Caco-2 (cell line): ENCODE data around the gene PSMC3. TPM values are rescaled to one million over a fixed set of nuclear protein-coding genes. Genes with fewer than 3 reads are reported as not detected.

ENCODE experiments used
- BruUV-seq: library from RNA; stranded (reverse); fragments of 400-500 nt; replicated peaks from 2 replicates; lab custom pipeline; 2021; lab: Mats Ljungman, UMichigan
- CTCF ChIA-PET: fragments of 300-600 bp; sonication (Branson Sonifier 250); formaldehyde crosslinking; loops from one replicate; lab custom pipeline; 2022; ENCODE audit warnings: antibody characterized with exemption; lab: Charles Lee
- POLR2A ChIA-PET: fragments of 300-600 bp; sonication (Branson Sonifier 250); formaldehyde crosslinking; loops from one replicate; lab custom pipeline; 2022; ENCODE audit warnings: antibody characterized with exemption; lab: Charles Lee
- DNase-seq, 2 experiments: peaks; one replicate each; pipeline versions ENCODE4 v3.0.0 to v3.0.0-alpha.2; 2020 to 2022
- H3K27me3 ChIP-seq: replicated peaks from 2 replicates; pipeline ENCODE4 v1.6.0; 2011; ENCODE audit warnings: low read length; ENCODE audit not compliant: control insufficient read depth, insufficient read depth
- H3K36me3 ChIP-seq: 2 replicates; pipeline ENCODE4 v1.5.1; 2011; ENCODE audit warnings: low read length; ENCODE audit not compliant: control insufficient read depth, insufficient read depth
- H3K4me1 ChIP-seq: fragments of 250-450 bp; sonication (Bioruptor Pico); 2 replicates; pipeline ENCODE4 v1.5.1; 2020; ENCODE audit warnings: mild to moderate bottlenecking
- H3K4me3 ChIP-seq: 2 replicates; pipeline ENCODE4 v1.5.1; 2011; ENCODE audit warnings: low read depth, mild to moderate bottlenecking, control low read depth, low read length
- H3K9me3 ChIP-seq: fragments of 250-450 bp; sonication (Bioruptor Pico); 2 replicates; pipeline ENCODE4 v1.5.1; 2020; ENCODE audit warnings: mild to moderate bottlenecking, moderate library complexity
- H3K27ac Mint-ChIP-seq: one replicate; pipeline ENCODE4 v1.8.0; 2022; ENCODE audit warnings: mixed read lengths; ENCODE audit not compliant: unreplicated experiment
- H3K27me3 Mint-ChIP-seq: one replicate; pipeline ENCODE4 v1.8.0; 2022; ENCODE audit warnings: mixed read lengths; ENCODE audit not compliant: insufficient read depth, unreplicated experiment
- H3K36me3 Mint-ChIP-seq: one replicate; pipeline ENCODE4 v1.8.0; 2022; ENCODE audit warnings: mild to moderate bottlenecking, mixed read lengths; ENCODE audit not compliant: insufficient read depth, unreplicated experiment
- H3K4me1 Mint-ChIP-seq: one replicate; pipeline ENCODE4 v1.8.0; 2022; ENCODE audit warnings: low read depth, mixed read lengths; ENCODE audit not compliant: unreplicated experiment
- H3K4me3 Mint-ChIP-seq: one replicate; pipeline ENCODE4 v1.8.0; 2022; ENCODE audit warnings: mild to moderate bottlenecking, moderate library complexity, mixed read lengths; ENCODE audit not compliant: unreplicated experiment
- H3K9me3 Mint-ChIP-seq: one replicate; pipeline ENCODE4 v1.8.0; 2022; ENCODE audit warnings: mixed read lengths; ENCODE audit not compliant: unreplicated experiment
- CTCF ChIP-seq, 2 experiments: fragments of 200-600 bp in 1 of 2; IDR thresholded peaks; 1 replicate in 1 of 2; 2 replicates in 1 of 2; pipeline versions ENCODE4 v1.5.1 to v1.8.0; 2011 to 2022; ENCODE audit warnings: antibody characterized with exemption in 1 of 2, control low read depth in 1 of 2, inconsistent platforms in 1 of 2, low read depth in 1 of 2, low read length in 1 of 2, mild to moderate bottlenecking in 1 of 2, moderate library complexity in 1 of 2; ENCODE audit not compliant: insufficient read depth in 1 of 2, severe bottlenecking in 1 of 2, unreplicated experiment in 1 of 2
- intact Hi-C: fragments of 100-400 bp; cut with micrococcal nuclease; formaldehyde crosslinking; loops from one replicate; pipeline ENCODE4 v1.10.0; 2022; ENCODE audit not compliant: unreplicated experiment
- total RNA-seq: library from RNA; stranded (reverse); gene quantifications from 2 replicates; pipeline ENCODE4 v1.2.3, GENCODE V29; 2022

The PSMC3 gene
- total RNA-seq, 1 experiment from 2014 or later = 196 TPM

GRCh38 chr11:47403571-47403970 is 22.7 kb downstream of the PSMC3 start:
- no peak for TF ChIP-seq CTCF (IDR thresholded peaks at IDR 0.05; ENCODE audit: insufficient read depth in 1 of 2, low read depth in 1 of 2, low read length in 1 of 2, severe bottlenecking in 1 of 2, unreplicated experiment in 1 of 2)
- intact Hi-C loops = no loop called here
- CTCF ChIA-PET = no interaction called here
- H3K27me3 Mint-ChIP-seq = no peaks in the 10 kb centered on the region
- no TSS peak for BruUV-seq
- H3K4me3 Mint-ChIP-seq = no peak overlapping the region
- no peaks in the 10 kb centered on the region for H3K9me3 ChIP-seq
- POLR2A ChIA-PET = no interaction called here
- no peak overlapping the region for H3K4me3 ChIP-seq
- H3K9me3 Mint-ChIP-seq = no peaks in the 10 kb centered on the region
- H3K4me1 Mint-ChIP-seq = peaks cover 9% of the 10 kb centered on the region
- H3K27ac Mint-ChIP-seq = no peak overlapping the region
- 0 out of 2 replicates have a peak, but pooled peaks cover 8% of the 10 kb centered on the region for H3K4me1 ChIP-seq
- no peak for DNase-seq
- H3K36me3 Mint-ChIP-seq = peaks cover 9% of the 10 kb centered on the region
- no peaks in the 10 kb centered on the region for H3K27me3 ChIP-seq
- no peaks in the 10 kb centered on the region for H3K36me3 ChIP-seq

DNA sequence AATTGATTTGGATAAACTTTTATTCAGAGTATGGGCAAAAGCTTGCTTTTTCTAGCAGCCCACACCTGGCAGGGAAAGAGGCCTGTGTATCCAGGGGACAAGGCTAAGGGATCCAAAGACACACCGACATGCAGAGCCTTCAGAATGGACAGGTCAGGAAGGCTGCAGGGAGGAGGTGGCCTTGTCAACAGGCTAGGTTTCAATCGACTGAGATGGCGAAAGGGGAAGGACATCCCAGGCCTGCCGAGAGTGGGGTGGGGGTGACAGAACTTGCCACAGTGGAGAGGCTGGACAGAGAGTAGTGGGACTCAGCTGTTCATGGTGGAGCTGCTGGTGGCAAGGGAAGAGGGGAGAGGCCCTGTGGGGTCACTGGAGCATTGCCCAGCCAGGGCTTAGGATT is 23.1 kb downstream of the PSMC3 start:
- no peak overlapping the region for H3K27ac Mint-ChIP-seq
- Histone ChIP-seq H3K4me1 (0 out of 2 replicates have a peak, but pooled peaks cover 8% of the 10 kb centered on the region), H3K27me3 (no peaks in the 10 kb centered on the region), H3K9me3 (no peaks in the 10 kb centered on the region), H3K4me3 (no peak overlapping the region), H3K36me3 (no peaks in the 10 kb centered on the region)
- intact Hi-C loops = no loop called here
- DNase-seq = no peak
- peaks cover 9% of the 10 kb centered on the region for H3K4me1 Mint-ChIP-seq
- no peak for TF ChIP-seq CTCF (IDR thresholded peaks at IDR 0.05; ENCODE audit: insufficient read depth in 1 of 2, low read depth in 1 of 2, low read length in 1 of 2, severe bottlenecking in 1 of 2, unreplicated experiment in 1 of 2)
- H3K9me3 Mint-ChIP-seq = no peaks in the 10 kb centered on the region
- POLR2A ChIA-PET = interaction anchor here (0.7 kb wide), 1 partner anchor 90 kb away, joined by 3 read pairs; no protein-coding TSS in a partner anchor
- H3K27me3 Mint-ChIP-seq = no peaks in the 10 kb centered on the region
- BruUV-seq = no TSS peak
- H3K36me3 Mint-ChIP-seq = peaks cover 9% of the 10 kb centered on the region
- CTCF ChIA-PET = no interaction called here
- no peak overlapping the region for H3K4me3 Mint-ChIP-seq

DNA sequence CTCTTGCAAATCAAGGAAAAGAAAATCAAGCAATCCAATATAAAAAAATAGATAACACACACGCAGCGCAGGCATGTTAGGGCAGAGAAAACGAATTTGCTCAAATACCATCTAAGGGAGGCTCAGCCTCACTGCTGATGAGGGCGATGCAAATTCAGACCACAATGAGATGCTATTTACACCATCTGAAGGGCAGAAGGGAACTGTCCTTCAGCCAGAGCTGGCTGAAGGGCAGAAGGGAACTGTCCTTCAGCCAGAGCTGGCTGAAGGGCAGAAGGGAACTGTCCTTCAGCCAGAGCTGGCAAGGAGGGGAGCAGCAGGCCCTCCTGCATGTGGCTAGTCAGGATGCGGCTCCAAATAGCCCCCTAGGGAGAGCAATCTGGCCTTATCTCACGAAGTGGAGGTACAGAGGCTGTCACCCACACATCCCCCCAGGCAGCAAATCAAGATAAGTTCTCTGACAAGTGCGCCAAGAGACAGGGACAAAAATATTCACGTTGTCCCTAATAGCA is 25.4 kb downstream of the PSMC3 start:
- intact Hi-C loops = no loop called here
- Histone ChIP-seq H3K9me3 (no peaks in the 10 kb centered on the region), H3K27me3 (no peaks in the 10 kb centered on the region), H3K4me3 (peak overlapping the region; percentile 45), H3K4me1 (0 out of 2 replicates have a peak, but pooled peaks cover 4% of the 10 kb centered on the region), H3K36me3 (no peaks in the 10 kb centered on the region)
- DNase-seq = no peak
- ChIA-PET CTCF (interaction anchor here (0.6 to 0.7 kb wide), 2 partner anchors 45 to 153 kb away, joined by 3 to 8 read pairs; no protein-coding TSS in a partner anchor), POLR2A (interaction anchor here (0.6 to 1.3 kb wide), 2 partner anchors 26 to 152 kb away, joined by 3 read pairs; partner anchors contain the start of genes ACP2 and PSMC3)
- no peak overlapping the region for H3K27ac Mint-ChIP-seq
- H3K27me3 Mint-ChIP-seq = no peaks in the 10 kb centered on the region
- H3K4me3 Mint-ChIP-seq = peak overlapping the region; percentile 73
- no TSS peak for BruUV-seq
- TF ChIP-seq CTCF (IDR thresholded peaks at IDR 0.05; ENCODE audit: insufficient read depth in 1 of 2, low read depth in 1 of 2, low read length in 1 of 2, severe bottlenecking in 1 of 2, unreplicated experiment in 1 of 2) = no peak
- no peaks in the 10 kb centered on the region for H3K36me3 Mint-ChIP-seq
- no peaks in the 10 kb centered on the region for H3K4me1 Mint-ChIP-seq
- no peaks in the 10 kb centered on the region for H3K9me3 Mint-ChIP-seq
